Stimulated activated CD4-positive, alpha-beta T cell treated with anti-CD3 and anti-CD28 coated beads, TNF-alpha, amount 100 ng/mL, for 4 hours (primary cell): ENCODE results near the gene SPRR5.

Experiments used
- DNase-seq, 3 experiments: peaks; one replicate each; pipeline ENCODE4 v3.0.0-alpha.2; 2020; ENCODE audit warnings: low read depth in 3 of 3

SPRR5 gene

GRCh38 chr1:152983234-152983633, 36.2 kb downstream of the SPRR5 start:
- DNase-seq: no peak

GRCh38 chr1:152983743-152984142, 36.7 kb downstream of the SPRR5 start, which contains the start of gene SPRR1A:
Gene SPRR1A (plus strand): TSS chr1:152984081. CDS start chr1:152985231, 1,150 bp downstream.
- no peak for DNase-seq

GRCh38 chr1:152986578-152986977, 39.6 kb downstream of the SPRR5 start:
- no peak for DNase-seq

- DNase-seq: no peak
Measured at GRCh38 chr1:152993186-152993585, 46.2 kb downstream of the SPRR5 start.

- no peak for DNase-seq
Measured at GRCh38 chr1:152995842-152996241, 48.8 kb downstream of the SPRR5 start.

- no peak for DNase-seq
Measured at GRCh38 chr1:152996633-152997400, 49.8 kb downstream of the SPRR5 start.

GRCh38 chr1:152997901-152998300, 50.9 kb downstream of the SPRR5 start:
- no peak for DNase-seq

GRCh38 chr1:152998476-152998875, 51.5 kb downstream of the SPRR5 start:
- no peak for DNase-seq
